Thymus (tissue), 11 donors: ENCODE data around the gene AGTR1. TPM values are rescaled to one million over a fixed set of nuclear protein-coding genes. Genes with fewer than 3 reads are reported as not detected.

ENCODE experiments used
- DNase-seq, 9 donors: peaks; one replicate each; pipeline ENCODE4 v3.0.0-alpha.2; 2013; ENCODE audit warnings: low spot score in 9 of 9, low read depth in 6 of 9, missing footprints in 1 of 9
- H3K27ac ChIP-seq, 2 donors: one replicate each; pipeline ENCODE4 v1.5.1; 2013; ENCODE audit warnings: control low read depth in 1 of 2, low read depth in 1 of 2, low read length in 1 of 2, mild to moderate bottlenecking in 1 of 2, moderate library complexity in 1 of 2
- H3K27me3 ChIP-seq, 2 donors: one replicate each; pipeline ENCODE4 v1.5.1; 2013; ENCODE audit warnings: low read length in 1 of 2; ENCODE audit not compliant: control insufficient read depth in 2 of 2, insufficient read depth in 1 of 2
- H3K36me3 ChIP-seq, 2 donors: one replicate each; pipeline ENCODE4 v1.5.1; 2013; ENCODE audit warnings: low read length in 1 of 2, mild to moderate bottlenecking in 1 of 2, moderate library complexity in 1 of 2; ENCODE audit not compliant: control insufficient read depth in 2 of 2, insufficient read depth in 2 of 2
- H3K4me1 ChIP-seq, 2 donors: one replicate each; pipeline ENCODE4 v1.5.1; 2013; ENCODE audit warnings: low read length in 2 of 2; ENCODE audit not compliant: control insufficient read depth in 2 of 2, insufficient read depth in 2 of 2
- H3K4me3 ChIP-seq, 2 donors: one replicate each; pipeline ENCODE4 v1.5.1; 2013; ENCODE audit warnings: low read length in 2 of 2, control low read depth in 1 of 2, mild to moderate bottlenecking in 1 of 2
- H3K9me3 ChIP-seq, 2 donors: one replicate each; pipeline ENCODE4 v1.5.1; 2013; ENCODE audit warnings: low read length in 1 of 2, mild to moderate bottlenecking in 1 of 2; ENCODE audit not compliant: control insufficient read depth in 2 of 2, insufficient read depth in 1 of 2
- WGBS: extraction: QIAGEN DNeasy Blood & Tissue Kit; methylation state at CpG from one replicate; pipeline ENCODE4 v1.1.7; 2013; 5-methylcytosine and 5-hydroxymethylcytosine counted together
- polyA plus RNA-seq: library from polyadenylated mRNA; stranded (reverse); fragments of 200-250 nt; gene quantifications from one replicate; pipeline ENCODE4 v1.2.3, GENCODE V29; 2013
- total RNA-seq: library from RNA; stranded (reverse); fragments of 120-200 nt; gene quantifications from one replicate; pipeline ENCODE4 v1.2.4, GENCODE V29; 2013
- donor health status: healthy.

The AGTR1 gene
- total and polyA plus RNA-seq, 2 donors, result 0.61 to 2.1 TPM

DNA sequence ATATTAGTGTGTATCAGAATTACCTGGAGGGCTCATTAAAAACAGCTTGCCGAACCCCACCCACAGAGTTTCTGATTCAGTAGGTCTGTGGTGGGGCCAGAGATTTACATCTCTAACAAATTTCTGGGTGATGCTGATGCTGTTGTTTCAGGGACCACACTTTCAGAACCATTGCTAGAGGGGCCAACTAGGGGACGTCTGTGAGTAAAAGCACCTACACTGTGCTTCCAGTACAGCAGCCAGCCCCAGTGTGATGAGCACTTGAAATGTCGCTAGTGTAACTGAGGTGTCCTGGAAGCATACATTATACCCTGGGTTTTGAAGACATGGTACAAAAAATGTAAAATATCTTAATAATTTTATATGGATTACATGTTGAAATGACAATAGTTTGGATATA, 33.0 kb downstream of the AGTR1 start:
- no peak overlapping the region for H3K4me3 ChIP-seq
- H3K9me3 ChIP-seq, result no peaks in the 10 kb centered on the region
- WGBS, result 96% methylated on average over 3 of the region's 3 CpGs
- H3K27ac ChIP-seq, result no peak overlapping the region
- no peaks in the 10 kb centered on the region for H3K27me3 ChIP-seq
- no peak for DNase-seq
- H3K4me1 ChIP-seq, result no peaks in the 10 kb centered on the region
- no peaks in the 10 kb centered on the region for H3K36me3 ChIP-seq

DNA sequence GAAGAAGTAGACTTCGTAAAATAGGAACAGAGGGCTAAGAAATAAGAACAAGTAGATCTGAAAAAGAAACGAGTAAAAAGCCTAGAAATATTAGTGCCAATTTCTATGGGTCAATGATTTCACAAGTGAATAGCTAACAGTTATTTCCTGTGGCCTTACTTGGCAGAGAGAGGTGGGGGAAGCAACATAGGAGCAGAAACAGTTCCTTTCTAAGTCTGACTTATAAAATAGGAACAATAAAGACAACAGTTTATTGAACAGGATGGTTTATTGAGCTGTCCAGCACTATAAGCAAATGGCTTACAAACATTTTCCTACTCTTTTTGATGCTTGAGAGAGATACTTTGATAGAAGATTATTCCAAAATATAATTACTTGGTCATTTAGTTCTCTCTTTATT, 37.9 kb downstream of the AGTR1 start:
- Histone ChIP-seq H3K27ac (no peak overlapping the region), H3K27me3 (no peaks in the 10 kb centered on the region), H3K9me3 (no peaks in the 10 kb centered on the region), H3K4me1 (no peaks in the 10 kb centered on the region), H3K36me3 (no peaks in the 10 kb centered on the region), H3K4me3 (no peak overlapping the region)
- 55% methylated on average over 2 of the region's 2 CpGs for WGBS
- DNase-seq, result no peak

DNA sequence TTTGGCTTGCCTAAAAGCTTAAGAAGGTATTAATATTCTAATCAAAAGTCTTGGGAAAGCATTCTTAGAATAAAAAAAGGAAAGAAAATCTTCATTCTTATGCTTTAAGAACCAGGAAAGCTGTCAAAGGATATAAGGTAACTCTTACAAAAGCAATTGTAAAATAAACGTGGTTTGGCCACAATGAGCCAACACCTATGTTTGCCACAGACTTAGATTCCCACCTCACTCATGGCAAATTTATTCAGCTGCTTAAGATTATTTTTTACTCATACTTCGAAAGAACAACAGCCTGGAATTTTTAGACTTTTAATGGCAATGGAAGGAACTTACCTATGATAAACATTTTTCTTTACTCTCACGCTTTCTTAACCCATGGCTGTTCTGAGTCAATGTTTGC, 38.4 kb downstream of the AGTR1 start:
- H3K27me3 ChIP-seq, result no peaks in the 10 kb centered on the region
- no peak overlapping the region for H3K27ac ChIP-seq
- H3K4me3 ChIP-seq, result no peak overlapping the region
- H3K36me3 ChIP-seq, result no peaks in the 10 kb centered on the region
- no peaks in the 10 kb centered on the region for H3K4me1 ChIP-seq
- DNase-seq, result no peak
- WGBS, result 84% methylated on average over 3 of the region's 3 CpGs
- no peaks in the 10 kb centered on the region for H3K9me3 ChIP-seq

DNA sequence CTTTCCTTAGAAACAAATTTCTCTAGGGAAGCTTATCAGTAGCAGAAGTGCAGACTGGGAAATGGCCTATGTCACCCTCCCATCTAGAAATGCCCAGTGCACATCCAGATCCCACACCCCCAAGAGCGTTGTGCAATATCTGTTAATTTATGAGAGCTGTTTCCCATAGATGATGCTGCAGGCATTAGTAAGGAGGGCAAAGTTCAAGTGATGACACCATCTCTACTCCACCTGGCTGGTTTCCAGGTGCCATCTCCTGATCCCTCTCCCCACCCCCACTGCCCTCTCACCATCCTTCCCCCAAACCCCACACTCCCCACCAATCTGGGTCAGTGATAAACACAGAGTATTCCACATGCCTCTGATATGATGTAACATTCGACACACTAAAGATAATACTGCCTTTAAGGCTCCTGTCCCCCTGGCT, 39.4 kb downstream of the AGTR1 start:
- H3K27me3 ChIP-seq, result no peaks in the 10 kb centered on the region
- WGBS, result 91% methylated on average over 2 of the region's 2 CpGs
- no peaks in the 10 kb centered on the region for H3K9me3 ChIP-seq
- DNase-seq, result no peak
- no peak overlapping the region for H3K4me3 ChIP-seq
- H3K4me1 ChIP-seq, result no peaks in the 10 kb centered on the region
- H3K27ac ChIP-seq, result no peak overlapping the region
- no peaks in the 10 kb centered on the region for H3K36me3 ChIP-seq

DNA sequence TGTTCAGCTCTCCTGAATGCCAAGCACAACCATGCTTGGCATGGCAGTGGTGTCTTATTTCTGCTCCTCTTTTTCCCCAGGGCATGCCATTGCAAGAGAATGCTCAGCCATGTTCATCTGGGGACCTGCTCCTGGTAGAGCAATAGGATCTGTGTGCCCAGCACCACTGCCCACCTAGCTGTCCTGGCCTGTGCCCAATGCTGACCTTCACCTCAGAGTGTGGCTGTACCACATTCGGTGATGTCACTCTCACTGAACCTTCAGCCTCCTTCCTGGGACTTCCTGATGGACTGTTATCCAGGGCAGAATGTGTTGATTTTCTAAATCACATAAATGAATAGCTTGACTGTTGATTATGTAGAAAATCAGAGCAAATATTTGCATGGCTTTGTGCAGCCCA, 42.0 kb downstream of the AGTR1 start:
- H3K9me3 ChIP-seq, result no peaks in the 10 kb centered on the region
- no peaks in the 10 kb centered on the region for H3K27me3 ChIP-seq
- H3K4me3 ChIP-seq, result no peak overlapping the region
- H3K27ac ChIP-seq, result no peak overlapping the region
- 94% methylated on average over 1 of the region's 1 CpG for WGBS
- H3K36me3 ChIP-seq, result no peaks in the 10 kb centered on the region
- DNase-seq, result no peak
- H3K4me1 ChIP-seq, result no peaks in the 10 kb centered on the region

DNA sequence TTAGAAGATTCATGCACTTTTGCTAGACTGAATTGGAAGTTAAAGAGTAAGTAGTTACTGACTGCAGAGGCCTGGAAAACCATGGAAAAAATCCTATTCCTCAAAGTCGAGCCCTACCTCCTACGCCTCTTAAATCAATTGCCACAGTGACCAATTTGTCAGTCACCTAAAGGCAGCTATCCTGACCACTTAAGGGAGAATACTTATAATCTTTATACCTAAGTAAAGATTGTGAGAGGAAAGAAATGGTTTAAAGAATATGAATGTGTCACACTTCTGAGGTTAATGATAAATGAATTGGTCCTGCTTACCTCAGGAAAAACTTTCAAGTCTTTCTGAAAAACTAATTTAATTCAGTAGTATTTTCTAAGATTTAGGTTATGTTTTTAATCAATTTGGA, 42.6 kb downstream of the AGTR1 start:
- no peak overlapping the region for H3K4me3 ChIP-seq
- H3K36me3 ChIP-seq, result no peaks in the 10 kb centered on the region
- no peaks in the 10 kb centered on the region for H3K27me3 ChIP-seq
- H3K27ac ChIP-seq, result no peak overlapping the region
- H3K9me3 ChIP-seq, result no peaks in the 10 kb centered on the region
- WGBS, result 93% methylated on average over 2 of the region's 2 CpGs
- DNase-seq, result no peak
- no peaks in the 10 kb centered on the region for H3K4me1 ChIP-seq

DNA sequence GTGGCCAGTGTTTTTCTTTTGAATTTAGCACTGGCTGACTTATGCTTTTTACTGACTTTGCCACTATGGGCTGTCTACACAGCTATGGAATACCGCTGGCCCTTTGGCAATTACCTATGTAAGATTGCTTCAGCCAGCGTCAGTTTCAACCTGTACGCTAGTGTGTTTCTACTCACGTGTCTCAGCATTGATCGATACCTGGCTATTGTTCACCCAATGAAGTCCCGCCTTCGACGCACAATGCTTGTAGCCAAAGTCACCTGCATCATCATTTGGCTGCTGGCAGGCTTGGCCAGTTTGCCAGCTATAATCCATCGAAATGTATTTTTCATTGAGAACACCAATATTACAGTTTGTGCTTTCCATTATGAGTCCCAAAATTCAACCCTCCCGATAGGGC, 43.5 kb downstream of the AGTR1 start:
- DNase-seq, result no peak
- Histone ChIP-seq H3K27ac (no peak overlapping the region), H3K27me3 (no peaks in the 10 kb centered on the region), H3K36me3 (no peaks in the 10 kb centered on the region), H3K9me3 (no peaks in the 10 kb centered on the region), H3K4me1 (no peaks in the 10 kb centered on the region), H3K4me3 (no peak overlapping the region)
- 98% methylated on average over 10 of the region's 10 CpGs for WGBS

DNA sequence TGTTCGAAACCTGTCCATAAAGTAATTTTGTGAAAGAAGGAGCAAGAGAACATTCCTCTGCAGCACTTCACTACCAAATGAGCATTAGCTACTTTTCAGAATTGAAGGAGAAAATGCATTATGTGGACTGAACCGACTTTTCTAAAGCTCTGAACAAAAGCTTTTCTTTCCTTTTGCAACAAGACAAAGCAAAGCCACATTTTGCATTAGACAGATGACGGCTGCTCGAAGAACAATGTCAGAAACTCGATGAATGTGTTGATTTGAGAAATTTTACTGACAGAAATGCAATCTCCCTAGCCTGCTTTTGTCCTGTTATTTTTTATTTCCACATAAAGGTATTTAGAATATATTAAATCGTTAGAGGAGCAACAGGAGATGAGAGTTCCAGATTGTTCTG, 44.4 kb downstream of the AGTR1 start:
- Histone ChIP-seq H3K9me3 (no peaks in the 10 kb centered on the region), H3K4me1 (no peaks in the 10 kb centered on the region), H3K36me3 (no peaks in the 10 kb centered on the region), H3K27ac (no peak overlapping the region), H3K4me3 (no peak overlapping the region), H3K27me3 (no peaks in the 10 kb centered on the region)
- 95% methylated on average over 6 of the region's 6 CpGs for WGBS
- DNase-seq, result no peak

DNA sequence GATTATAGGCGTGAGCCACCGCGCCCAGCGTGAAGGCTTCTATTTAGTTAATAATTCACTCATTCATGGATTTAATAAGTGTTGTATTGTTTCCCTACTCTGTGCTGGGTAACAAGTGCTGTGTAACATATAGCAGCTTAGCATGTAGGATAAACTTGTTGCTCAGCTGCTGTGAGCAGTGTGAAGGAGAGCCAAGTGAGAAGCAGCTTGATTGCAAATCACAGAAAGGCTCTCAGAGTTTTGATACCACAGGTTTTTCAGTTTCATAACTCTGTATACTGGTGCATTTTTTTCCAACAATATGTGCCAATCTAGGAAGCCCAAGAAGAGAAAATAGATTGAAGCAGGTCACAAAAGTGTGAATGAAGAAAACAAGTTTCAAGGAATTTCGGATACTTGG, 48.4 kb downstream of the AGTR1 start:
- Histone ChIP-seq H3K4me1 (no peaks in the 10 kb centered on the region), H3K27ac (no peak overlapping the region), H3K4me3 (no peak overlapping the region), H3K9me3 (no peaks in the 10 kb centered on the region), H3K36me3 (no peaks in the 10 kb centered on the region), H3K27me3 (no peaks in the 10 kb centered on the region)
- DNase-seq, result no peak
- WGBS, result 97% methylated on average over 5 of the region's 5 CpGs

DNA sequence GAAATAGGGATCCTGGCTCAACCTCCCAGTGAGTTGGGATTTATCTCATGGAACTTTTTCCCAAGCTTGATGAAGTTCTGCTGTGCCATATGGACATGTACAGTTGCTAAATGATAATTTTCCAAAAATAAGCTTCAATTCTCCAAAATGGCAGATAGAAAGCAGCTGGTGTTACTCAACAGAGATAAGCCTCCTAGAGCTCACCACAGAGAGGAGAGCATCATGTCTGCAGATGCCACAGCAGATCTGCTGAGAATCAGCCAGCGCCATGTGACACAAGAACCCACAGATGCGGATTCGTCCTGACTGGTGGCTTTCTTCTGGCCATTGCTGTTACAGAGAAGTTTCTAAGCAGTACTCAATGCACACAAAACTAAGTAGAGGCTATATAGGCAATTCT, 50.6 kb downstream of the AGTR1 start:
- Histone ChIP-seq H3K4me1 (no peaks in the 10 kb centered on the region), H3K27ac (no peak overlapping the region), H3K4me3 (no peak overlapping the region), H3K9me3 (no peaks in the 10 kb centered on the region), H3K27me3 (no peaks in the 10 kb centered on the region), H3K36me3 (no peaks in the 10 kb centered on the region)
- DNase-seq, result no peak
- WGBS, result 91% methylated on average over 3 of the region's 3 CpGs
